GM18867 (cell line): Measurements from ENCODE around the gene LRRC14B.
"Not testable (repeated sequence)": the region's sequence is repeated elsewhere in the genome, so short reads cannot be mapped to it uniquely, and the experiment has no call there.

Experiments used
- ATAC-seq: cut with Tn5 transposase; IDR thresholded peaks from one replicate; pipeline ENCODE4 v1.9.1; 2021; ENCODE audit warnings: mild to moderate bottlenecking, moderate library complexity; ENCODE audit not compliant: unreplicated experiment

The LRRC14B gene

DNA sequence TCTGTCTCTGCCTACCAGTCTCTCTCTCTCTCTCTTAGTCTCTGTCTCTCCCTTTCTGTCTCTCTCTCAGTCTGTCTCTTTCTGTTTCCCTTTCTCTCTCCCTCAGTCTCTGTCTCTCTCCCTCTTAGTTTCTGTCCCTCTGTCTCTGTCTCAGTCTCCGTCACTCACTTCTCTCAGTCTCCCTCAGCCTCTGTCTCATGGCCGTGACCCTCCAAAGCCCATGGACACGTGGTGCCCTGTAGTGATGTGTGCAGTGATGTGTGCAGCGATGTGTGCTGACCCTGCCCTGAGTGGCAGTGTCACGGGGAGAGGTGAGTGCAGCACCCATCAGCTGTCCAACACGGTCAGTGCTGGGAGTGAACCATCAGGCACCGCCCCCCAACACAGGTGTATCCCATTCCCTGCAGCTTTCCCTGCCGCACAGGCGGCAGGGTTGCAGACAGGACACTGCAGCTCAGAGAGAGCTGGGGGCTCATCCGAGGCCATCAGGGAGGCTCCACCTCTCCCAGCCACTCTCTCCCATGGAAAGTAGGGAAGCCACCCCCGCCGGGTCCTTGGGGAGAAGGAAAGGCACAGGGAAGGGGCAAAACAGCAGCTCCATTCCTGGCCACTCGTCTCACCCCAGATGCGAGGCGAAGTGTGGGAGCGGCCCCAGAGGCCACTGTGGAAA, 794 bp upstream of the LRRC14B start:
- peak; percentile 36 for ATAC-seq

DNA sequence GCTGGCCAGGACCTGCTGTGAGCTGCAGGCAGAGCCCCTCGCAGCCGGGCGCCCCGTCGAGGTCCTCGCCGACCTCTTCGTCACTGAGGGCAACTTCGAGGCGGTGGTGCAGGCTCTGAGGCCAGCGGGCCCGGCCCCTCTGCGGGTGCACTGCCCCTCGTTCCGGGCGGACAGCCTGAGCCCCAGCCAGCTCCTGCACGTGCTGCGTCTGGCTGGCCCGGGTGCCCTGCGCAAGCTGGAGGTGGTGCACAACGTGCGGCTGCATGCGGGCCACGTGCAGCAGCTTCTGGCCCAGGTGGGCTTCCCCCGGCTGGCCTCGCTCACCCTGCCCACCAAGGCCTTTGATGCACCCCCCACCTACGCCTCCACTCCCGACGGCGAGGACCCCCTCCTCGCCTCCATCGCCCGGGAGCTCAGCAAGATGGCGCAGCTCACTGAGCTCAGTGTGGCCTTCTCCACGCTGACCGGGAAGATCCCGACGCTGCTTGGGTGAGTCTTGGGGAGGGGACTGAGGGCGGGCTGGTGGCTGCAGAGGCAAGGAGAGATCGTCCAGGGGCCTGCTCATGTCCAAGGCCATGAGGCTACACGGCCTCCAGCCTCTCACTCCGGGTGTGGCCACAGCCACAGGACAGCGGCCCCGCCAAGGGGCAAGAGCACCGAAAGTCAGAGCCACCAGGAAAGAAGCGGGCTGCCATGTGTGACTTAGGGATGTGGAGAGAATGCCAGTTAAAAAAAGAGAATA, 825 bp downstream of the LRRC14B start:
- ATAC-seq: no peak

DNA sequence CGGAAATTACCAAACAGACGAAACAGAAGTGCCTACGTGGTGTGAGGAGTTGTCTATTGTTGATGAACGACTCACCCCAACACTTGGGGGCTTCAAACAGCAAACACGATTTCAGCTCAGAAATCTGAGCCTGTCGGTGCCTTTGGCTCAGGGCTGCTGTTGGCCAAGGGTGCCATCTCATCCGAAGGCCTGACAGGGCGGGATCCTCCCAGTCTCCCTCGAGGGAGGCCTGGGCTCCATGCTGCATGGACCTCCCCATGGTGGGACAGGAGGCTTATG, 1.3 kb downstream of the LRRC14B start:
- ATAC-seq: no peak

DNA sequence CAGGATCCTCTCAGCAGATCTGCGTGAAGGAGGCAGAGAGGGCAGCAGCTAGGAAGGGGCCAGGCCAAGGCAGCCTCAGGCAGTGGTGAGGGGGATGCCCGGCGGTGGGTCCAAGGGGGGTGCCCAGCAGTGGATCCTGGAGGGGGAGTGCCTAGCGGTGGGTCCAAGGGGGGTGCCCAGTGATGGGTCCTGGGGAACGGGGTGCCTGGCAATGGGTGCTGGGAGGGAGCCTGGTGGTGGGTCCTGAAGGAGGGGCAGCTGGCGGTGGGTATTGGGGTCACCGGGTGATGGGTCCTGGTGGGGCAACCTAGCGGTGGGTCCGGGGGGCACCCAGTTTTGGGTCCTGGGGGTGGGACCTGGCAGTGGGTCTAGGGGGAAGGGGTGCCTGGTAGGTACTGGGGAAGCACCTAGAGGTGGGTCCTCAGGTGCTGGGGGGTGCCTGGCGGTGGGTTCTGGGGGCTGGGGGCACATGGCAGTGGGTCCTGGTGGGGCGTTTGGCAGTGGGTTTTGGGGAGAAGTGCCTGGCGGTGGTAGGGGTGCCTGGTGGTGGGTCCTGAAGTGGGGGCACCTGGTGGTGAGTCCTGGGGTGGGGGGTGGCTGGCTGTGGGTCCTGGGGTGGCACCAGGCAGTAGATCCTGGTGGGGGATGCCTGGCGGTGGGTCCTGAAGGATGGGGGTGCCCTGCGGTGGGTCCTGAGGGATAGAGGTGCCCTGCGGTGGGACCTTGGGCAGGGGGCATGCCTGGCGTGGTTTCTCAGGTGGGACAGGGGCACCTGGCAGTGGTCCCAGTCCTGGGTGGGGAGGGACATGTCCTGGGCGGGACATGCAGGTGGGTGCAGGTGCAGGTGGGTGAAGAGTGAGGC, 1.9 kb downstream of the LRRC14B start:
- ATAC-seq: no peak

DNA sequence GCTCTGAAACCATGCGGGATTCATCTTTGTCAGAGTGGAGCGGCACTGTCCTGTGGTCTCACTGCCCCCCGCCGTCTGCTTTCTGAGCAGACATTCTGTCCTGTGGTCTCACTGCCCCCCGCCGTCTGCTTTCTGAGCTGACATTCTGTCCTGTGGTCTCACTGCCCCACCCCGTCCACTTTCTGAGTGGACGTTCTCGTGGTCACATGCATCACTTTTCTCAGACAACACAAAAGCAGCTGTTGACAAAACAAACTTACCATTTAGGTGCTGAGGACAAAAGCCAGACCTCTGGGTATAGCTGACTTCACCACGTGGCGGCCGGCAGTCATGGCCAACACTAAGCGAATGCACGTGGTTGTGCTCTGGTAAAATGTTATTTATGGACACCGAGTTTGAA, 2.8 kb downstream of the LRRC14B start:
- ATAC-seq: no peak

DNA sequence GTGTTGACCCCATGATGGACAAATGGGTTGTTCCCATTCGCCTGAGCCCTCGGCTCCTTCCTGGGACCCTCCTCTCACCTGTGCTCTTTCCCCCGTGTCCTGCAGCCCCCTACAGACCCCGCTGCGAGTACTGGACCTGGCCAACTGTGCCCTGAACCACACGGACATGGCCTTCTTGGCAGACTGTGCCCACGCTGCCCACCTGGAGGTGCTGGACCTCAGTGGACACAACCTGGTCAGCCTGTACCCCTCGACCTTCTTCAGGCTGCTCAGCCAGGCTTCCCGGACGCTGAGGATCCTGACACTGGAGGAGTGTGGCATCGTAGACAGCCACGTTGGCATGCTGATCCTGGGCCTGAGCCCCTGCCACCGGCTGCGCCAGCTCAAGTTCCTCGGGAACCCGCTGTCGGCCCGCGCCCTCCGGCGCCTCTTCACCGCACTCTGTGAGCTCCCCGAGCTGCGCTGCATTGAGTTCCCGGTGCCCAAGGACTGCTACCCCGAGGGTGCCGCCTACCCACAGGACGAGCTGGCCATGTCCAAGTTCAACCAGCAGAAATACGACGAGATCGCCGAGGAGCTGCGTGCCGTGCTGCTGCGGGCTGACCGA, 3.4 kb downstream of the LRRC14B start:
- no peak for ATAC-seq

DNA sequence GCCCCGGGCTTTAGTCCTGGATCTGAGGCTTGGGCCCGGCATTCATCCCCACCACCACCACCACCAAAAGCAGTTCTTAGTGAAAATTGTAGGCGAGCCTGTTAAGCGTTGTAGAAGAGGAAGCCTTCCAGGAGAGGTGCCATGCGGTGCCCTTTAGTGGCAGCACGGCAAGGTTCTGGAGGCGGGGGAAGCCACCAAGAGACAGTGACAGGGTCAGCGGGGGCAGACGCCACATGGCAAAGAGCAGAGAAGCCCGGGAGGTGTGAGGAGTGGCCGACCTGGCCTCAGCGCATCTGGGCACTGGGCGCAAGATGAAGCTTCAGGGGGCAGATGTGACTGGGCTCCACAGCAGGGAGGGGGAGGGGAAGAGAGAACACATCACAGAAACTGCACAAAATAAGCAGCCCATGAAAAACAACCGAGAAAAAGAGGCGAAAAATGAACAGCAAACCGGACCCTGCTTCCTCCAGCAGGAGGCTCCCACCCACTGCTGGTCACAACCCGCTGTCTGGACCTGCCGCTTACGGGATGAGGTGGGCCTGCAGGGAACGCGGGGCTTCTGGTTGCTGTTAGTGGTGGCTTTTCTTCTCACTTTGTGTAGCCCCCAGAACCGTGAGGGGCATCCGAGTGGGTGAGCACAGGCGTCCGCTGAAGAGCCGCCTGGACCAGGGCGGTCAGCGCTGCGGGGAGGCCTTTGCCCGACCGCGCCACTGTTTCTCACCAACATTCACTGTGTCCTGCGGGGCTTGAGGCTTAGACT, 4.3 kb downstream of the LRRC14B start:
- no peak for ATAC-seq

DNA sequence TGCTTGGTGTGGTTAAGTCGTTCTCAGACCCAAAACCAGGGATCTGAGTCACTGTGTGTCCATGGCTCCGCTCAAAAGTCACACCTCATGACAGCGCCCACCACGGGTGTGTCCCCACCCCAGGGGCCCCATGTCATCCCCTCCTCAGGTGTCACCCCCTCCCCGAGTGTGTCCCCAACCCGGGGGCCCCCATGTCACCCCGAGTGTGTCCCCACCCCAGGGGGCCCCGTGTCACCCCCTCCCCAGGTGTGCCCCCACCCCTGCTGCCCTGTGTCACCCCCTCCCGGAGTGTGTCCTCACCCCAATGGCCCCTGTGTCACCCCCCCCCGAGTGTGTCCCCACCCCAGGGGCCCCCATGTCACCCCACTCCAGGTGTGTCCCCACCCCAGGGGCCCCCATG, 5.1 kb downstream of the LRRC14B start:
- ATAC-seq: no peak

DNA sequence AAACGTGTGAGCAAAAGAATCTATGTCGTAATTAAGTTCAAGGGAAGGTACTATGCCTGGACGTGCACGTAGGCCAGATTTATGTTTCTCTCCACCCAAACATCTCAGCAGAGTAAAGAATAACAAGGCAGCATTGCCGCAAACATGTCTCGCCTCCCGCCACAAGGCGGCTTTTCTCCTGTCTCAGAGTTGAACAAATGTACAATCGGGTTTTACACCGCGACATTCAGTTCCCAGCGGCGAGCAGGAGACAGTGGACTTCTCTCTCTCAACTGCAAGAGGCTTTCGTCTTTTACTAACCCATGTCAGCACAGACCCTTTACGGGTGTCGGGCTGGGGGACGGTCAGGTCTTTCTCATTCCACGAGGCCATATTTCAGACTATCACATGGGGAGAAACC, 5.7 kb downstream of the LRRC14B start:
- not testable (repeated sequence) for ATAC-seq

DNA sequence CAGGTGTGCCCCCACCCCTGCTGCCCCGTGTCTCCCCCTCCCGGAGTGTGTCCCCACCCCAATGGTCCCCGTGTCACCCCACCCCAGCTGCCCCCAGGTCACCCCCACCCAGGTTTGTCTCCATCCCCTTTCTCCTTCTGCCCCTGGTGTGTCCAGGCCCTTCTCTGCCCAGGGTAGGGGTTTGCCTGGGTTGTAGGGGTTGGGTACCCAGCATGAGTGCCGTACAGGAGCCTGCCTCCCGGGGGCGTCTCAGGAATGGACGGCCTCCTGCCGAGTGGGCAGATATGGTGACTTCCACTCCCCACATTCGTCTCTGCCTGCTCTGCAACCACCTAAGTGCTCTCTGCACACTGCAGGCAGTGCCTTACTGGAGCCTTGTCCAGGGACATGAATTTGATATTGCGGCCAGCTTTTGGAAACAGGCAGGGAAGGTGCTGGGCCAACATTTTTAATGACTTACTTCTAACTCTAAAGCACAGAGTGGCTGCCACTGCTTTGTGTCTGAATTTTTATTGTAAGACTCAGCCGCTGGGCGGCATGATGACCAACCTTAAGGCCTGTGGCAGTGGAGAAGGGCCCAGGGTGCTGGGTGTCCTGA, 6.7 kb downstream of the LRRC14B start:
- no peak for ATAC-seq

DNA sequence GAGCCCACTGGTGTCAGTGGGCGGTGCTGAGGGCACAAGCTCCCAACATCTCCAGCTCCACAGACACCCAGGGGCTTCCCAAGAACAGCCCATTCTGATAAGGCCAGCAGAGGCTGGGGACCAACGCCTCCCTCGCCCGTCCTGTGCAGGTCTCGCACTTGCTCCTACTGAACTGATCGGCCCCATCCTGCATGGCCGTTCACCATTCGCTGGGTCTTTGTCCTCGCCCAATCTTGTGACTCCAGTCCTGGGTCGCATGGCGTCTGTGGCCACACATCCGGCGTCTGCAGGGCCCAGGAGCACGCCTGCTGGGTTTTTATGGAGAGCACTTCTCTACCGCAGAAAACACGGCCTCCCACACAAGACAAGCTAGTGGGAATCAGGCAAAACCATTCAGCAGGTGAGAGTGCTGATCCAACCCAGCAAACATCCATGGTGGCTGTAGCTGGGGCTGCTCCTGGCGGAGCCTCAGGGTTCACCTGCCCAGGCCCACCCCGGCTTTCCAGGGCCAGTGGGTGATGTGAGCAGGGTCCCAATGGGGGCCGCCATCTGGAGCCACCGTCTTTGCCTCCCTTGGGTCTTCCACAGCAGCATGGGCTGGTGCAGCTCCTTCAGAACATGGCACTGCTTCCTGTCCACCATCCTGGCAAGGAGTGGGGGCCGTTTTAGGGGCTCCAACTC, 7.4 kb downstream of the LRRC14B start:
- no peak for ATAC-seq

DNA sequence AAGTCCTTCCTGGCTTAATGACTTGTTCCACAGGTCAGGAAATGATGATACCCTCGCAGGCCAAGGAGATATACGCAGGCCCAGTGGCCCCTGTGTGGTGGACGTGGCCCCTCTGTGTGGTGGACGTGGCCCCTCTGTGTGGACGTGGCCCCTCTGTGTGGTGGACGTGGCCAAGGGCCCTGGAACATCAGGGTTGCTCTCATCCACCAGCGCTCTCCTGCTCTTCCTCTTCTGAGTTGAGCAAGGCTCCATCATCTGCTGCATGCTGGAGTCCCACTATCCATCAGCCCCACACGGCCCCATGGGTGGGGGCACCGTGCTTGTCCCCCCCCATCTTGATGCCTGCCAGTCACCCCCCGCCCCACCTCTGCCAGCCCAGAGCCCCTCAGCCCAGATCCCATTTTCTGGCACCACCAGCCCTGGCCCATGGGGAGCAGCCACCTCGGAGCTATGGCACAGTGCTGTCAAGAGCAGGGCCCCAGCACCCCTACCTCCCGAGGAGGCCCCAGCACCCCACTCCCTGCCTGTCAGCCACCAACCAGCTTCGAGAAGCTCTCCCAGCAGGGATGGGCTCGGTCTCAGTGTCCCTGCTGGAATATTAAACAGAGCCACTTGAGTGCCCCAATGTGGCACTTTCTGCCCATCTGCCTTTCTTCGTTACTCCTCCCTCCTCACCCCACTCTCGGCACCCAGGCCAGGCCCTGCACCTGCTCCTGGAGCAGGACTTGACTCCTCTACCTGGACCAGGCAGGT, 8.1 kb downstream of the LRRC14B start:
- no peak for ATAC-seq

DNA sequence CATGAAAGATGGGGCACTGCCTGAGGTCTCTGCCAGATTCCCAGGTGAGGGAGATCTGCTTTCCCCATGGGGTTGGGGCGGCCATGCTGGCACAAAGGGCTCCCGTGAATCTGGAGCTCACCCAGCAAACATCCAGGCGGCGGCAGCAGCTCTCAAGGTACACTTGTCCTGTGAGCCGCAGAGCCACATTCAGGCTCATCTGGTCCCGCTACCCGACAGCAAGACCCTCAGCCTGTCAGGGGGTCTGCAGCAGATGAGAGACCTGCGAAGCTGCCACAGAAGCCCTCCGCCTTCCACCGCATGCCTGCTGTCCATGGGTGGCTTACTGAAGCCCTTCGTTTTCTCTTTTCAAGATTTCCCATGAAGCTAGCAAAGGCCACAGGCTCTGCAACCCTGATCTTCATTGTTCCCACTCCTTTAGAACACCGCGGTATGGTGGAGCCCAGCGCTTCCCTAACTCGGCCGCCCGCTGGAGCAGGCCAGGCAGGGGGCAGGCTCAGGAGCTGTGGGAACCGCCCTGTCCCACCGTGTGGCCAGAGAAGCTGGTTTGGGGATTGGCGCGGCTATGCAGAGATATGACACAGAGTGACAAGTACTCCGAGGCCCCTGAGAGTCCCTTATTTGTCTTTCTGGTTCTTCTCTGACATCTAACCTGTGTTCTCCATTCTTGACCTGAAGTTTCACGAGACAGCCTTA, 8.8 kb downstream of the LRRC14B start:
- ATAC-seq: no peak

DNA sequence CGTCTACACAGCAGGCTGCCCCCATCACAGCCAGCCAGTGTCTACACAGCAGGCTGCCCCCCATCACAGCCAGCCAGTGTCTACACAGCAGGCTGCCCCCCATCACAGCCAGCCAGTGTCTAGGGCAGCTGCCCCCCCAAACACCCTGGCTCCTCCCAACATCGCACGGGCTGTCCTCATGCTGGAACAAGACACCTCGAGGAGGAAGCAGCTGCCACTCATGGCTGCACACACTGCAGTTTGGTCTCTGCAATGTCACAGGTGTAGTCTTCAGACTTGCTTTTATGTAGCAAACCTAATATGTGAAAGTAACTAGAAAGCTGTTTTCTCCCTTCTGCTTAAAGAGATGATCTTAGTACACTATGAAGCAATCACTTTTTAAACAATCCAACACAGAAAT, 9.7 kb downstream of the LRRC14B start:
- ATAC-seq: no peak

DNA sequence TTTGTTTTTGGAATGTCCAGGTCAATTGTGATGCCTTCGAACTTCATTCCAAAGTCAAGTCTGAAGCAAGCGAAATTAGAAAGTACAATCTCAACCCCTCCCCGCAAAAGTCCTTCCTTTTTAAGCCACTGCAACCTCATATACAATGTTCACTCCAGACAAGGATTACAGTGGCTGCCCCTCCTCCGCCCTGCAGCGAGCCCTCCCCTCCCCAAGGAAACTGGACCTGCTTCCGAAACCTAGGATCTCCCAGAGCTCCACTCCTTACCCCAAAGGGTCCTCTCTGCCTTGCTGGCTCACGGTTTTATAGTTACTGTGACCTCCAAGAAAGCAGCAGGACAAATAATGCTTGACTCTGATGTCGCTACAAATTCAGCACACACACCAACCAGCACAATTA, 10.4 kb downstream of the LRRC14B start:
- no peak for ATAC-seq

DNA sequence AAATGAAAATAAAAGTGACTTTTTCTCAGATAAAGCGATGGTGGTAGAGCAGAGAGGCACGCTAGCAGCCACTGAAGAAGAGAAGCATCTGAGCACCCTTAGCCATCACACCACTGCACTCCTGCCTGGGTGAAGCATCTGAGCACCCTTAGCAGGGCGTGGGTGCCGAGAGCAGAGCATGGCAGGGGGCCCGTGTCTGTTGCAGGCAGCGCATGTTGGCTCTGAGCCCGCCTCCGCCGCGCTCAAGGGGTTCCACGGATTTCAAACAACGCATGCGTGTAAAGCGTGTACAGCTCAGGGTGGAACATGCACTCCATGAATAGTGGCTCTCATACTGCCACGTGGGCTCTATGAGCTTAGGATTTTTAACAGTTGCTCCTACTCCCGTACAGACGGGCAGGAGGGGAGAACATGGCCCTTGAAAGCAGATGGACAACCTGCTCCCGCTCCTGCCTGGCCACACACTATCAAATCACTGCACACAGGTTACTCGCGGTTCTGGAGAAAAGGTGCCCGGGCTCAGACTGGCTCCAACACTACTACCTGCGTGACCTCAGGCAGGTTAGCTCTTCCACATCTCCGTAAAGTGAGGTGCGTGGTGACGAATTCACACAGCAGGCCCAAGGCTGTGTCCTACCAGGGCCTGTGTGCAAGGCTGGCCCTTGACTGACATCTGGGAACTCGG, 12.1 kb downstream of the LRRC14B start:
- no peak for ATAC-seq

DNA sequence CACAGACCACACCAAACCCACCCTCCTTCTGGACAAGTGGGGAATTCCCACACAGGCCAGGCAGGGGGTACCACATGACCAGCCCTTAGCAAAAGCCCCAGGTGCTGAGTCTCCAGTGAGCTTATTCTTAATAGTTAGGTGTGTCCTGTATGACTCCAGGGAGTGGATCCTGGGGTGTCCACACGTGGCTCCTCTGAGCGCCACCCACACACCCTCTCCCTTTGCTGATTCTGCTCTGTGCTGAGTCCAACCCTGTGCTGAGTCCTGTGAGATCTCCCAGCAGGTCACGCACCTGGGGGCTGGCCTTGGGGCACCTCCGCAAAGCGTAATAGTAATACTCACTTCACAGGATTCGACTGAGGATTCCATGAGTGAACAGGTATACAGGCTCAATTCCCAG, 12.7 kb downstream of the LRRC14B start:
- no peak for ATAC-seq

DNA sequence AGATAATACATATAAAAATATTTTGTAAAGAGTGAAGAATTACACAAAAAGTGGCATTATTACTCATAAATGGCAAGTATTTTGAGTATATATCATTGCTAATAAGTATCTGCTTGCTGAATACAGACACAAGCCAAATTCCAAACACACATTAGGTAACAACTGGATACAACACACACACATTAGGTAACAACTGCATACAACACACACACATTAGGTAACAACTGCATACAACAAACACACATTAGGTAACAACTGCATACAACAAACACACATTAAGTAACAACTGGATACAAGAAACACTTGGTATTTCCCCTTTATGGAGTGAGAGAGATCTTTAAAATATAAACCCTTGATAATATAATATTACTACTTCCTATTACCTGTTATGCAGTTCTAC, 13.2 kb downstream of the LRRC14B start:
- ATAC-seq: no peak
